A549 treated with Mapracorat at 1 μM for 4 hours (cell line): ENCODE data around the gene AUP1. TPM values are rescaled to one million over a fixed set of nuclear protein-coding genes. Genes with fewer than 3 reads are reported as not detected.

ENCODE experiments used
- total RNA-seq: library from RNA; stranded (reverse); fragments of 200-300 nt; extraction: Qiagen RNA extraction; gene quantifications from 5 replicates; pipeline ENCODE4 v1.2.3, GENCODE V29; 2022

AUP1 gene, protein sequence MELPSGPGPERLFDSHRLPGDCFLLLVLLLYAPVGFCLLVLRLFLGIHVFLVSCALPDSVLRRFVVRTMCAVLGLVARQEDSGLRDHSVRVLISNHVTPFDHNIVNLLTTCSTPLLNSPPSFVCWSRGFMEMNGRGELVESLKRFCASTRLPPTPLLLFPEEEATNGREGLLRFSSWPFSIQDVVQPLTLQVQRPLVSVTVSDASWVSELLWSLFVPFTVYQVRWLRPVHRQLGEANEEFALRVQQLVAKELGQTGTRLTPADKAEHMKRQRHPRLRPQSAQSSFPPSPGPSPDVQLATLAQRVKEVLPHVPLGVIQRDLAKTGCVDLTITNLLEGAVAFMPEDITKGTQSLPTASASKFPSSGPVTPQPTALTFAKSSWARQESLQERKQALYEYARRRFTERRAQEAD
- 197 to 259 TPM (median 233 TPM) in 5 replicates for total RNA-seq

DNA sequence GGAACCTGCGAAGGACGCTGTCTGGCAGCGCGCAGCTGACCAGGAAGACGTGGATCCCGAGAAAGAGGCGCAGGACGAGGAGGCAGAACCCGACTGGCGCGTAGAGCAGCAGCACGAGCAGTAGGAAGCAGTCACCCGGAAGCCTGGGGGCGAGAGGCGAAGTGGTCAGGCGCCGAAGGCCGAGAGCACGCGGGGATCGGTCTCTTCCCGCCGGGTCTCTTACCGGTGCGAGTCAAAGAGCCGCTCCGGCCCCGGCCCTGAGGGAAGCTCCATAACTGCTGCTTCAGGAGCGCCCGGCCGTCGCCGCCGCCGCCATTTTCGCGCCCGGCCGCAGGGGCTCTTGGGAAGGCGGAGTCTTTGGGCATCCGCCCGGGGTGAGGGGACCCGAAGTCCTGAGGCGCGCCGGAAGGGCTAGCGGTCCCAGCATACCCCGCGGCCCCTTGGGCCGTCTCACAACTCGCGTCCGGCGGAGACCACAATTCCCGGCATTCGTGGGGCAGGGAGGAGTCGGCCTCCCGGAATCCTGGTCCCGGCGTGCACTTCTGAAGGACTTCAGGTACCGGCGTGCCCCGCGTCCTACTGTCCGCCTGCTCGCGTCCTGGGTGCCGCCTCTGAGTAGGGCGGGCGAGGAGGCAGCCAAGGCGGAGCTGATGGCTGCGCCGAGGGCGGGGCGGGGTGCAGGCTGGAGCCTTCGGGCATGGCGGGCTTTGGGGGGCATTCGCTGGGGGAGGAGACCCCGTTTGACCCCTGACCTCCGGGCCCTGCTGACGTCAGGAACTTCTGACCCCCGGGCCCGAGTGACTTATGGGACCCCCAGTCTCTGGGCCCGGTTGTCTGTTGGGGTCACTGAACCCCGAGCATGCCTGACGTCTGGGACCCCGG is at the start of gene AUP1, which contains the start of gene HTRA2:
AUP1 (minus strand) TSS at position 350 of the 882 bp plus-strand sequence; CDS start at position 273, 77 bp downstream.
HTRA2 (plus strand) TSS at position 577 of the 882 bp plus-strand sequence; CDS start at position 651, 74 bp downstream.

DNA sequence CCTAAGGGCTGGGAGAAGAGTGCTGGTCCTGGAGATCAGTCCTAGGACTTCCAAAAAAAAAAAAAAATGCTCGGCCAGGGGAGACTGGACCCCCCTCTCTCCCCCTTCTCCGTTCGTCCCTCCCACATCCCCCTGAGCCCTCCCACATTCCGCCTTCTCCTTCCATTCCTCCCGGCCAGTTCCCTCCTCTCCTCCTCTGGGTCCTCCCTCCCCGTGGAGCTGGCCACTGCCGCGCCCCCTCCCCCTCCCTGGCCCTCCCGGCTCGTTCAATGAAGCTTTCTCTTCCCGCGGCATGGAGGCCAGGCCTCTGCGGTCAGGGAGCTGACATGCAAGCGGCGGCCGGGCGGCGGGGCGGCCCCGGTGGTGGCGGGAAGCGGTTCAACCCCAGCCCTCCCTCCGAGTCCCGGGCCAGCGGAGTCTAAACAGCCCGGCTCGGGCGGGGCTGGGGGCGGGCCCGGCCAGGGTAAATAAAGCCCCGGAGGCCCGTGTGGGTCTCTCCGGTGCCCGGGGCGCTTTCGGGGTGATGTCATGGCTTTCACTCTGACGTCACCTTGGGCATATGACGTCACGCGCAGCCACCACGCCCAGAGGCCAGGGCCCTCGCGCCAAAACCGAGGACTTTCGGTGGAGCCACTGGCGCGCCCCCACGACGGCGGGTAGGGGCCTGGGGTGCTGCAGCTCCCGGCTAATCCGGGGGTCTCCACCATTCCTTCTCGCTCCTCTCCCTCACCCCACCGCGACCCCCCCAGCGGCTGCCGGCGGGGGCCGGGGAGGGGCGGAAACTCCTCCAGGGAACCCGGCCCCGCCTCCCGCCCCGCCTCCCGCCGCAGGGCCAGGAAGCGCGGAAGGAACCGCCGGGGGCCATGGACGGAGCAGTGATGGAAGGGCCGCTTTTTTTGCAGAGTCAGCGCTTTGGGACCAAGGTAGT is 24.6 kb upstream of the AUP1 start, which contains the start of the genes DOK1 and LOXL3:
DOK1 (plus strand) TSS at position 829 of the 928 bp plus-strand sequence; CDS start at position 864, 35 bp downstream.
LOXL3 (minus strand) TSS at position 51 of the 928 bp plus-strand sequence. CDS start 1,308 bp downstream, outside the sequence.

DNA sequence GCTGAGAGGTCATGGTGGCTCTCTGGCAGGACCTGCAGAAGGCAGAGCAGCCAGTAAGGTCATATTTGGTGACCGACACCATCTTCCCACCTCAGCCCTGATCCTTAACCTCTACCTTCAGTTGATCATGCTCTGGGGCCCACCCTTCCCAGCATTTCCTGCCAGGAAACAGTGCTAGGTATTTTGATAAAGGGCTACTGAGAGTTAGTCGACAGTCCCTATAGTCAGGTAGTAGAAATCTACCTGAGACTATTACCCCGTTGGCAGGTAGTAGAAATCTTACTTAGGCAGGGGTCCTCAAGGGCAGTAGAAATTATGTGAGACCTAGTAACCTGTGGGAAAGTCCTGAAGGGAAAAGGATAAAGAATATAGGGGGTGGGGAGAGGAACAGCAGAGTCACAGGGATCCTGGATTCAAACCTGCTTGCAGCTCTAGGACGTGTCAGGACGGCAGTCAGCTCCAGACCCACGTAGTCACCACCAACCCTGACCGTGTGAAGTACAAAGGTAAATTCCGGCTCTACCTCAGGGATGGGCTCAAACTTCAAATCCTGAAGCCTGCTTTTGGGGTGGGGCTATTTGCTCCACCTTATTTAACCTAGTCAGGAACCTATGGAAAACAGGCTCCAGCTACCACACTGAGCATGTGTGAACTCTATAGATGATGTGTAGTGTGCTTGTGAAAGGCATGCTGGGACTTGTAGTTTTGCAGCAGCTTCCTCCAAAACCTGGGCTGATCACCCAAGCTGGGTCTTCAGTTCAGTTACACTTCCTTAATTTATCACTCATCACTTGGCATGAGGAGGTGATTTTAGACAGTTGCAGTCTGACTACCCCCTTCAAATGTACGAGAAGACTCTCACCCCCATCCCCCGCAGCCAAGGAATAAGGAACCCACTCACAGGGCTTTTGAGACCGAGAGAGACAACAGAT is 3.5 kb downstream of the AUP1 start, which contains the start of gene DQX1:
DQX1 (minus strand) TSS at position 515 of the 932 bp plus-strand sequence; CDS start at position 13, 502 bp downstream.

DNA sequence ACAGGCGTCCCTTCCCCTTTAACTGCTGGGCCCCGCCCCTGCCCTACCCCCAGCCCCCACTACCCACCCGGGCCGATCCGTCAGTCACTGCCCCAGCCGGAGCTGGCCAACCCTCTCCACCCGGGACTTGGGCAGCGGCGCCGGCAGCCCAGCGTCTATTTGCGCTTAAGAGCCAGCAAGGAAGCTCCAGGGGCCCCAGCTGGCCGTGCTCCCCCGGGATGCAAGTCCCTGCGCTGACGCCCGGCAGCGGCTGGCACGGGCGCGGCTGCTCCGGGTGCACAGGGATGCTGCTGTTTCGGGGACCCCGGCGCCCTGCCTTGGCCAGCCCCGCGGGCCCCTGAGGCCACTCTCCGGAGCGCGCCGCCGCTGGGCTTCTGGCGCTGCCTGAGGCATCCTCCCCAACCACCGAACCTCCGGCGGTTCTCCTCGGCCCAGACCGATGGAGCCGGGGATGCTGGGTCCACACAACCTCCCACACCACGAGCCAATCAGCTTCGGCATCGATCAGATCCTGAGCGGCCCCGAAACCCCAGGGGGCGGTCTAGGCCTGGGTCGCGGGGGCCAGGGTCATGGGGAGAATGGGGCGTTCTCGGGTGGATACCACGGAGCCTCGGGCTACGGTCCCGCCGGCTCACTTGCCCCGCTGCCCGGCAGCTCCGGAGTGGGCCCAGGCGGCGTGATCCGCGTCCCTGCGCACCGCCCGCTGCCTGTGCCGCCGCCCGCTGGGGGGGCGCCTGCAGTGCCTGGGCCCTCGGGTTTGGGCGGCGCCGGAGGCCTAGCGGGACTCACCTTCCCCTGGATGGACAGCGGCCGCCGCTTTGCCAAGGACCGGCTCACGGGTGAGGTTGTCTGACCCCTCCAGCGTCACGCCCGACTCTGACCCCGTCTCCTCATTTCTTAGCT is 14.9 kb downstream of the AUP1 start, which contains the start of gene TLX2:
TLX2 (plus strand) TSS at position 83 of the 903 bp plus-strand sequence; CDS start at position 440, 357 bp downstream.

DNA sequence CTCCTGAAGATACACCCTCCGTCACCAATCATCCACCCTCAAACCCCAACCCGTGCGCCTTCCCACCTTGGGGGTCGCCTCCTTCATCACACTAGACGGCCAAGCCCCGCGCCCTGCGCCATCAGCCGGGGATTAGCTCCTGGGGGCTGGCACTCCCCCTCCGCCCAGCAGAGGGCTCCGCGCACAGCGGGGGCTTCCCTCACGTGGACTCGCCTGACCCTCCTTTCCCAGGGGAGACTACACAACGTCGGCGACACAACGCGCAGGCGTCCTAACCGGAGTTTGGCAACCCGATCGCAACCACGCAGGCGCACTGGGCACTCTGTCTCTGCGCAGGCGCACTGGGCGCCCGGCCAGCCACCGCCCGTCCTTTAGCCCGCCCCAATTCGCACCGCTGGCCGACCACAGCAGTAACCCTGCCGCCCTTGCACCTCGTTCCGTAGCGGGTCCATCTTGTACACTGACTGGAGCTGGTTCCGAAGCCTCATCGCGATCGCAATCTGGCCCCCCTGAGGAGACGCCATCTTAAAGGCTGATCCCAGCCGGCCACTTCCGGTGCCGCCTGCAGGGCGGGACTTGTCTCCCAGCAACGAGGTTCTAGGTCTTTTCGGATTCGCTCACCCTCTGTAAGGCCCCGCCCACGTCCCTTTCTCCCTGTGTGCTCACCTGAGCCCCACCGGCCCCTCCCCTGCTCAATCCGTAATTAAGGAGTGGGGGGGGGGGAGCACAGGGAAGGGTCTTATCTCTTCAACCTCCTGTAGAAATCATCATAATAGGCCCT is 22.2 kb downstream of the AUP1 start, which contains the start of gene PCGF1:
PCGF1 (minus strand) TSS at position 551 of the 781 bp plus-strand sequence; CDS start at position 524, 27 bp downstream.

DNA sequence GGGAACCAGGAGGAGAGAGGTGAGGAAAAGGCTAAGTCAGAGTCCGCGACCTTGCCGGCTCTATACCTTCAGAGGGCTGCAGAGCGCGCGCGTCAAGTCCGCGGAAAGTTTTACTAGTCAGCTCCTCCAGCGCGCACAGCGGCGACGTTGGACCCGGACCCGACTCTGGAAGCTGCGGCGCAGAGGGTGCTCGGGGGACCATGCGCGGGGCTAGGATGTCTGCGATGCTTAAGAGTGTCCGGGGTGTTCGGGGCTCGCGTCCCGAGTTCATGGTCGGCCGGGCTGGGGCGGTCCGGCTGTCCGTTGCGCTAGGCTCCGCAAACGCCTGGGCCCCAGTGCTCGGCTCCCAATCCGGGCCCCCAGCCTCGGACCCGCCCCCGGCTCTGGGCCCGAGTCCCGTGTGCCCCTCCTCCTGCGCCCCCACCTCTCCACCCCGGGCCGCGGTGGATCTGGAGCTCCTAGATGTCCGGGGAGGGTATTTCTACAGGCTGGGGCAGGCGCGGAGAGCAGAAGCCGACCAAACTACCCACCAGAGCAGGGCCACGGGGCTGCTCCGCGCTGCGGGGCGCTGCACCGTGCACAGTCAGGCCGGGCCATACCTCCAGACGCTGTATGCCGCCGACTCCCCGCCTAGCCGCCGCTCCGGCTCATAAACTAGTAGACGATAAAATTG is 30.1 kb downstream of the AUP1 start, which contains the start of gene LBX2:
LBX2 (minus strand) TSS at position 337 of the 673 bp plus-strand sequence; CDS start at position 271, 66 bp downstream.

DNA sequence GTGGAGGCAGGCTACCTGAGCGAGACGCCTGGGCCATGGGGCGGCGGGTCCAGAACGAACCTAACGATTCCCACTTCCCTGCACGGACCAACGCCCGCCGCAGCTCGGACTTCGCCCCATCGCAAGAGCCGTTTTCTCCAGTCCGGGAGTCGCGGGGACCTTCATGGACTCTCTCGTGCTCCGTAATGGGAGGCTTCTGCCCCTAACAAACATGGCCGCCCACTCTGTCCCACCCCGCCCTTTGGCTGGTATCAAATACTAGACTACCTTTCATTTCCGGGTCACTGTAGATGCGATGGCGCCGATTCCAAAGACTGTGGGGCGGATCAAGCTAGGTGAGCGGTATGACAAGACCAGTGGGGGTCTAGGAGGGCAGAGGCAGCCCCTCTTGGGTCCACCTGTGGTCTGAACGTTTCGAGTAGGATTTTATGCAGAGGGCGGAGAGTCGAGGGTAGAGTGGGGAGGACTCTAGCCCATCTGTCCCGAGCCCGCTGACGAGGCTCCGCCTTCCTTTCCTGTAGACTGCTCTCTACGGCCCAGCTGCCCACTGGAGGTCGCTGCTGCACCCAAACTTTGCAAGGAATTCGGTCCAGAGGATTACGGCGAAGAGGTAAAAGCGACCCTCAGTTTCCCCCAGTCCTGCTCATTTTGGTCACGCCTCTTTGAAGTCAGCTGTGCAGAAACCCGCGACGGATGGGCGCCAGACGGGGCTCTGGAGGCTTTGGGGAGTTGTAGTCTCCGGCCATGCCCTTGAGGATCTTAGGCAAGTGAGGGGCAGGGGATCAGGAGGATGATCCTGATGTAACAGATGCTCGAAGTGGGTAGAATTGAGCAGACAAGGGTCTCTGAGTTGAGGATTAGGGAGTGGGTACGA is 46.5 kb downstream of the AUP1 start, which contains the start of the genes CCDC142 and TTC31:
CCDC142 (minus strand) TSS at position 198 of the 874 bp plus-strand sequence; CDS start at position 37, 161 bp downstream.
TTC31 (plus strand) TSS at position 281 of the 874 bp plus-strand sequence; CDS start at position 296, 15 bp downstream.

Other genes with a start within 250 kb of the AUP1 start
- gene SLC4A5, start 186.3 kb downstream of the AUP1 start, total RNA-seq, result 0.07 to 0.41 TPM (median 0.36 TPM) in 5 replicates
- gene DCTN1, start 149.4 kb downstream of the AUP1 start, total RNA-seq, result 112 to 150 TPM (median 144 TPM) in 5 replicates
- gene C2orf81, start 108.1 kb downstream of the AUP1 start, total RNA-seq, result 2.4 to 3.7 TPM (median 2.6 TPM) in 5 replicates
- gene WDR54, start 108.0 kb downstream of the AUP1 start, total RNA-seq, result 76.9 to 89.4 TPM (median 88.0 TPM) in 5 replicates
- 18.9 to 25.9 TPM (median 23.9 TPM) in 5 replicates for gene RTKN, start 87.8 kb downstream of the AUP1 start, total RNA-seq
- gene INO80B, start 74.6 kb downstream of the AUP1 start, total RNA-seq, result 42.6 to 53.6 TPM (median 49.0 TPM) in 5 replicates
- gene WBP1, start 71.3 kb downstream of the AUP1 start, total RNA-seq, result 47.3 to 87.4 TPM (median 83.1 TPM) in 5 replicates
- 37.4 to 54.3 TPM (median 52.0 TPM) in 5 replicates for gene MOGS, start 64.3 kb downstream of the AUP1 start, total RNA-seq
- gene MRPL53, start 57.0 kb downstream of the AUP1 start, total RNA-seq, result 106 to 149 TPM (median 141 TPM) in 5 replicates
- gene CCDC142, start 46.7 kb downstream of the AUP1 start, total RNA-seq, result 11.6 to 16.5 TPM (median 14.2 TPM) in 5 replicates
- 15.7 to 17.7 TPM (median 16.1 TPM) in 5 replicates for gene TTC31, start 46.6 kb downstream of the AUP1 start, total RNA-seq
- 2.7 to 3.7 TPM (median 3.1 TPM) in 5 replicates for gene LBX2, start 30.1 kb downstream of the AUP1 start, total RNA-seq
- 30.8 to 43.0 TPM (median 33.4 TPM) in 5 replicates for gene PCGF1, start 22.0 kb downstream of the AUP1 start, total RNA-seq
- 0.19 to 0.58 TPM (median 0.33 TPM) in 5 replicates for gene TLX2, start 15.3 kb downstream of the AUP1 start, total RNA-seq
- gene DQX1, start 3.5 kb downstream of the AUP1 start, total RNA-seq, result 0.10 to 0.19 TPM (median 0.14 TPM) in 4 of 5 replicates, not detected in the other
- 31.4 to 42.9 TPM (median 39.7 TPM) in 5 replicates for gene HTRA2, start 227 bp upstream of the AUP1 start, total RNA-seq
- gene LOXL3, start 24.2 kb upstream of the AUP1 start, total RNA-seq, result 0.20 to 0.50 TPM (median 0.44 TPM) in 5 replicates
- gene DOK1, start 25.0 kb upstream of the AUP1 start, total RNA-seq, result 3.8 to 5.3 TPM (median 4.1 TPM) in 5 replicates
- gene M1AP, start 118.6 kb upstream of the AUP1 start, total RNA-seq, result not detected in 5 replicates
- 9.6 to 15.2 TPM (median 10.2 TPM) in 5 replicates for gene SEMA4F, start 124.5 kb upstream of the AUP1 start, total RNA-seq